ENCODE measurements around the gene NDUFA9. TPM values are rescaled to one million over a fixed set of nuclear protein-coding genes. Genes with fewer than 3 reads are reported as not detected.

NDUFA9 gene
- total and polyA plus RNA-seq, 2 of the 13 experiments (the other 11 are each of a cell fraction or from before 2014, with no cell fraction given): 68.0 to 150 TPM

DNA sequence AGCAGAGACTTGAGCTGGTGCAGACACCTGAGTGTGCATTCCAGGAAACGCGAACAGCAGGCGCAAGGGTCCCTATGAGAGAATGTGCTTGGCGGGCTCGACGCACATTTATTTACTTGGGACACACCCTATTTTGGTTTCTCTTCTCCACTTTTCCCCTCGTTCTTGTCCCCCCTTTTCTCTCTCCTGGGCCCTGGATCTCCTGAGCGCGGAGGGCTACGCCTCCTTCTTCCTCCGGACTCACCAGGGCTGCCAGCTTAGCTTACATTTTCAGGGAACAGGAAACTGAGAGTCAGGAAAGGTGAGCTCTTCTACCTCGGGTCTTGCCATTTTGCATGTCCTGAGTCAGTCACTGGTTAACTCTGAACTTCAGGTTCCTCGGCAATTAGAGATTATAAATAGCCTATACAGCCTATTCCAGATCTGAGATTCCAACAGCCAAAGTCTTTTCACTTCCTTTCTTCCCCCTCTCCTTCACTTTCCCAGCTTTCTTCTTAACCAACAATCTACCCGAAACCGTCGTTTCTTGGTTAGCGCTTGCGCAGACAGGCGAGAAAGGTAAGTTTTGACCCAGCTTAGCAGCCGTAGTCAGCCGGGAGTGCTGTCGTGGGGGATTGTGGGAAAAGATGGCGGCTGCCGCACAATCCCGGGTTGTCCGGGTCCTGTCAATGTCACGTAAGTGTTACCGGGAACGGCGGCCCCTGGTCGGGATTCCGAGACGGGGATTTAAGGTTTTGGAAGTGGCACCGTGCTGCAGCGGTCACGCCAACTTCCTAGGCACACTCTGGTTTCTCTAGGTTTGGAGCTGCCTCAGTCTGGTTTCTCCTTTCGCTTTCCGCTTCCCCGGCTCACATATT lies at the start of gene NDUFA9, which contains the start of gene AKAP3 (continued):
- TF ChIP-seq ZFP91 (CRISPR knock-in tag; IDR thresholded peaks at IDR 0.05; ENCODE audit: borderline replicate concordance) (peak; percentile 69; the same call in 1 of the 2 replicates), ZNF83 (CRISPR knock-in tag; IDR thresholded peaks at IDR 0.05; ENCODE audit: borderline replicate concordance) (no peak), ARNT2 (CRISPR knock-in tag; IDR thresholded peaks at IDR 0.05; ENCODE audit: low read depth) (no peak), KLF11 (CRISPR knock-in tag; IDR thresholded peaks at IDR 0.05) (no peak), GABPA (IDR thresholded peaks at IDR 0.05; ENCODE audit: low read depth, low read length) (no peak), GABPA (CRISPR knock-in tag; IDR thresholded peaks at IDR 0.05; ENCODE audit: low read depth) (peak; percentile 55), POLR2AphosphoS2 (IDR thresholded peaks at IDR 0.05; ENCODE audit: low read depth, low read length) (no peak), NFE2 (CRISPR knock-in tag; IDR thresholded peaks at IDR 0.05) (no peak), ZNF207 (IDR thresholded peaks at IDR 0.05; ENCODE audit: borderline replicate concordance) (no peak), HNRNPL (IDR thresholded peaks at IDR 0.05; ENCODE audit: low read depth, low read length) (no peak), MXI1 (IDR thresholded peaks at IDR 0.05; ENCODE audit: borderline replicate concordance, low read depth, low read length) (no peak), ZBTB42 (CRISPR knock-in tag; IDR thresholded peaks at IDR 0.05) (no peak), ATF2 (CRISPR knock-in tag; IDR thresholded peaks at IDR 0.05) (peak; percentile 41; the same call in 1 of the 2 replicates), ZBTB7B (CRISPR knock-in tag; IDR thresholded peaks at IDR 0.05) (peak; percentile 29; the same call in 1 of the 2 replicates), ASH2L (IDR thresholded peaks at IDR 0.05; ENCODE audit: insufficient read length, low read depth, low read length) (peak; percentile 95)
- TF ChIP-seq, protein P1, sequence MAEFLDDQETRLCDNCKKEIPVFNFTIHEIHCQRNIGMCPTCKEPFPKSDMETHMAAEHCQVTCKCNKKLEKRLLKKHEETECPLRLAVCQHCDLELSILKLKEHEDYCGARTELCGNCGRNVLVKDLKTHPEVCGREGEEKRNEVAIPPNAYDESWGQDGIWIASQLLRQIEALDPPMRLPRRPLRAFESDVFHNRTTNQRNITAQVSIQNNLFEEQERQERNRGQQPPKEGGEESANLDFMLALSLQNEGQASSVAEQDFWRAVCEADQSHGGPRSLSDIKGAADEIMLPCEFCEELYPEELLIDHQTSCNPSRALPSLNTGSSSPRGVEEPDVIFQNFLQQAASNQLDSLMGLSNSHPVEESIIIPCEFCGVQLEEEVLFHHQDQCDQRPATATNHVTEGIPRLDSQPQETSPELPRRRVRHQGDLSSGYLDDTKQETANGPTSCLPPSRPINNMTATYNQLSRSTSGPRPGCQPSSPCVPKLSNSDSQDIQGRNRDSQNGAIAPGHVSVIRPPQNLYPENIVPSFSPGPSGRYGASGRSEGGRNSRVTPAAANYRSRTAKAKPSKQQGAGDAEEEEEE (CRISPR knock-in tag; IDR thresholded peaks at IDR 0.05; ENCODE audit: borderline replicate concordance): no peak
- TF ChIP-seq, protein P2, sequence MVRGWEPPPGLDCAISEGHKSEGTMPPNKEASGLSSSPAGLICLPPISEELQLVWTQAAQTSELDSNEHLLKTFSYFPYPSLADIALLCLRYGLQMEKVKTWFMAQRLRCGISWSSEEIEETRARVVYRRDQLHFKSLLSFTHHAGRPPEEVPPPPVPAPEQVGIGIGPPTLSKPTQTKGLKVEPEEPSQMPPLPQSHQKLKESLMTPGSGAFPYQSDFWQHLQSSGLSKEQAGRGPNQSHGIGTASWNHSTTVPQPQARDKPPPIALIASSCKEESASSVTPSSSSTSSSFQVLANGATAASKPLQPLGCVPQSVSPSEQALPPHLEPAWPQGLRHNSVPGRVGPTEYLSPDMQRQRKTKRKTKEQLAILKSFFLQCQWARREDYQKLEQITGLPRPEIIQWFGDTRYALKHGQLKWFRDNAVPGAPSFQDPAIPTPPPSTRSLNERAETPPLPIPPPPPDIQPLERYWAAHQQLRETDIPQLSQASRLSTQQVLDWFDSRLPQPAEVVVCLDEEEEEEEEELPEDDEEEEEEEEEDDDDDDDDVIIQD (CRISPR knock-in tag; IDR thresholded peaks at IDR 0.05; ENCODE audit: low read depth): peak; percentile 55; the same call in 1 of the 2 replicates
- TF ChIP-seq, protein P3, sequence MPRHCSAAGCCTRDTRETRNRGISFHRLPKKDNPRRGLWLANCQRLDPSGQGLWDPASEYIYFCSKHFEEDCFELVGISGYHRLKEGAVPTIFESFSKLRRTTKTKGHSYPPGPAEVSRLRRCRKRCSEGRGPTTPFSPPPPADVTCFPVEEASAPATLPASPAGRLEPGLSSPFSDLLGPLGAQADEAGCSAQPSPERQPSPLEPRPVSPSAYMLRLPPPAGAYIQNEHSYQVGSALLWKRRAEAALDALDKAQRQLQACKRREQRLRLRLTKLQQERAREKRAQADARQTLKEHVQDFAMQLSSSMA (CRISPR knock-in tag; IDR thresholded peaks at IDR 0.05): no peak
- TF ChIP-seq, protein P4, sequence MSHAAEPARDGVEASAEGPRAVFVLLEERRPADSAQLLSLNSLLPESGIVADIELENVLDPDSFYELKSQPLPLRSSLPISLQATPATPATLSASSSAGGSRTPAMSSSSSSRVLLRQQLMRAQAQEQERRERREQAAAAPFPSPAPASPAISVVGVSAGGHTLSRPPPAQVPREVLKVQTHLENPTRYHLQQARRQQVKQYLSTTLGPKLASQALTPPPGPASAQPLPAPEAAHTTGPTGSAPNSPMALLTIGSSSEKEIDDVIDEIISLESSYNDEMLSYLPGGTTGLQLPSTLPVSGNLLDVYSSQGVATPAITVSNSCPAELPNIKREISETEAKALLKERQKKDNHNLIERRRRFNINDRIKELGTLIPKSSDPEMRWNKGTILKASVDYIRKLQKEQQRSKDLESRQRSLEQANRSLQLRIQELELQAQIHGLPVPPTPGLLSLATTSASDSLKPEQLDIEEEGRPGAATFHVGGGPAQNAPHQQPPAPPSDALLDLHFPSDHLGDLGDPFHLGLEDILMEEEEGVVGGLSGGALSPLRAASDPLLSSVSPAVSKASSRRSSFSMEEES (CRISPR knock-in tag; IDR thresholded peaks at IDR 0.05): peak; percentile 21; the same call in 1 of the 2 replicates
